HG03039 (cell line): ENCODE measurements around the gene DNAH1.

Experiments used
- ATAC-seq: cut with Tn5 transposase; IDR thresholded peaks from one replicate; pipeline ENCODE4 v1.9.1; 2021; ENCODE audit warnings: mild to moderate bottlenecking, moderate library complexity; ENCODE audit not compliant: unreplicated experiment

DNAH1 gene

GRCh38 chr3:52443791-52444687, 127.9 kb downstream of the DNAH1 start:
- no peak for ATAC-seq

GRCh38 chr3:52444860-52445793, 129.0 kb downstream of the DNAH1 start, which contains the start of gene SEMA3G:
SEMA3G (minus strand) TSS chr3:52445103; CDS start chr3:52445027, 76 bp downstream.
- peak; percentile 66 for ATAC-seq

- ATAC-seq: no peak
Observed at GRCh38 chr3:52446042-52446441, 129.9 kb downstream of the DNAH1 start.

- no peak for ATAC-seq
Observed at GRCh38 chr3:52446631-52447511, 130.8 kb downstream of the DNAH1 start.

- no peak for ATAC-seq
Observed at GRCh38 chr3:52447512-52448355, 131.6 kb downstream of the DNAH1 start.
